ENCODE data around the gene TMX2.
"Not testable (repeated sequence)": the region's sequence is repeated elsewhere in the genome, so short reads cannot be mapped to it uniquely, and the experiment has no call there.

The TMX2 gene

GRCh38 chr11:57716726-57717125 lies 4.3 kb downstream of the TMX2 start:
- not testable (repeated sequence) for DNase-seq

GRCh38 chr11:57727185-57727584 lies 14.8 kb downstream of the TMX2 start:
- no peak for DNase-seq

GRCh38 chr11:57728829-57729228 lies 16.4 kb downstream of the TMX2 start:
- no peak for DNase-seq

DNA sequence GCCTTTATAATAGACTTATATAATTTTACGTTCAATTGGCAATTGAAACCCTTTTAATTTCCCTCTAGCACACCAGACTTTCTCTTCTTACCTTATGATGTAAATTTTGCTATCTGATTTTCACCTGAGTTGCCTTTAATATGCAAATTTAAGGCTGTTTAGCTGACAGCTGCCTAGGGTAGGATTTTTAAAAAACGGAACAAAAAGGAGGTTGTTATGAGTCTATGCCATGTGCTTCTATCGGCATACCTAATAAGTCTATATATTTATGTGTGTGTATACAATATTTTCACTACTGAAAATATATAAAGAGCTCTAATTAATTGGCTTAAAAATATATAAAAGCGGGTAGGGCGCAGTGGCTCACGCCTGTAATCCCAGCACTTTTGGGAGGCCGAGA lies 17.1 kb downstream of the TMX2 start:
- no peak for DNase-seq

DNA sequence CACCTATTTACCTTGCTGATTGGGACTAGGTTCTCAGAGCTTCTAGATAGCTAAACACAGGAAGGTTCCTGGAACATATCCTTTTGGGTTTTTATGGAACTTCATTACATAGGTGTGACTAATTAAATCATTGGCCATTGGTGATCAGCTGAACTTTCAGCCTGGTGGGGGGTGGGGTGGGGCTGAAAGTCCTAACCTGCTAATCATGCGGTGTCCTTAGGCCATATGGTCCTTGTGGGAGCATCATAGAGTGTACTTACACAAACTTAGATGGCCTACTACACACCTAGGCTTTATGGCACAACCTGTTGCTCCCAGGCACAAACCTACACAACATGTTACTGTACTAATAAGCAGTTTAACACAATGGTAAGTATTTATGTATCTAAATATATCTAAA lies 20.3 kb downstream of the TMX2 start:
- DNase-seq, result no peak

DNA sequence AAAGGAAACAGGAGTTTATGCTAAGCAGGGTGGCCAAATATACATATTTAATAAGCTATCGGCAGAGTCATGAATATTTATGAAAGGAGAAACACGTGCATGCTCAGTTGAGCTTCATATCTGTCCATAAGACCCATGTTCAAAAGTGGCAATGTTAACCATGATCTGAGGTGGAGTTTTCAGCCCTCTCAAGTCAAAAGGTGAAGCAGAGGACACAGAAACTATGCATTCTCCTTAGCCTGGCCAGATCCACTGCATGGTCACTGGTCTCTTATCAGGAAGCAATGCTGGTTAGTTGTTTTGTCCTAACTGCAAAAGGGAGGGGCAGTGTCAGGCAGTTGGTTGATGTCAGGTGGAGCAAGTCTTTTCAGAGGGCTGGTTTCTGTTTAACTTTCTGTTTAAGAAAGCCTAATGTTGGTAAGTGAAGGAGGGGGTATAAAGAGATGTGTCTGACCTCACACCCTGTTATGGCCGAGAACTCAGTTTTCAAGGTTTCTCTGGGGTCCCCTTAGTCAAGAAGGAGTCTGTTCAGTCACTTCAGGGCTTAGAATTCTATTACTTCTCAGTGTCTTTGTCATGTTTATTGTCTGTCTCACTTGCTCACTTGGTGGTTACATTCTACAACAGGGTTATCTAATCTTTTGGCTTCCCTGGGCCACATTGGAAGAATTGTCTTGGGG lies 23.4 kb downstream of the TMX2 start:
- no peak for DNase-seq

GRCh38 chr11:57741132-57742086 lies 29.0 kb downstream of the TMX2 start, which contains the start of gene SELENOH:
SELENOH (plus strand) TSS chr11:57741491; CDS start chr11:57741596, 105 bp downstream.
- peak; percentile 97 for DNase-seq

GRCh38 chr11:57742087-57742452 lies 29.7 kb downstream of the TMX2 start:
- no peak for DNase-seq

DNA sequence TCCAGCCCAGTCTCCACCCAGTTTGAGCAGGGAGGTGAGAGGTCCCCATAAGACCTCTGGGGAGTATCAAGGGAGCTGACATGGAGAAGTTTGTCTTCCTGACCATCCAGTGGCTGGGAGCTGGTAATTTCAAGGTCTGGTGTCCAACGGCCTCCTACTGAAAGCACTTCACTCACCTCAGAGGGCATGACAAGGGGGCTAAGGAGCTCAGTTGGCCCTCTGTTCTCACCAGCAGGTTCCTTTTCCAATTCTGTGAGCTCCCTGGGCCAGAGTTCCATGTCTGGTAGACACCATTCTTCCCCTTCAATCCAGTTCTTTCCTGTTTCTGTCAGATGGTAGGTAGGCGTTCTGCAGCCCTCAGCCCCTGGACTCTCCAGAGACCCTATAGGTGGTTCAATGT lies 32.0 kb downstream of the TMX2 start:
- DNase-seq, result no peak

GRCh38 chr11:57745206-57745605 lies 32.8 kb downstream of the TMX2 start:
- no peak for DNase-seq

DNA sequence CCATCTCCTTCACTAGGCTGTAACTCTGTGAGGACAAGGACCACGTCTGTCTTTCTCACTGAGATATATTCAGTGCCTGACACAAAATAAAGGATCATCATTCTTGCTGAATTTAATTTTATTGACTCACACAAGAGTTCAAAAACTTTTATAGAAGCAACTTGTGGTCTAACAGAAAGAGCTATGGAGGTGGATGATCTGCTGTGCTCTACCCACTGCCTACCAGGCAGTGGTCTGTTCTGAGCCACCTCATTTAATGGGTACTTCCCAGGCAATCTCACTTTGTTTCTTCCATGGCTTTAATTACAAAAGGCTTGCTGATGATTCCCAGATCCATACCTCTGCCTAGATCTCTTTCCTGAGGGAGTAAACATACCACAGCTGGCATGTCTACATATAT lies 34.5 kb downstream of the TMX2 start:
- DNase-seq, result no peak

DNA sequence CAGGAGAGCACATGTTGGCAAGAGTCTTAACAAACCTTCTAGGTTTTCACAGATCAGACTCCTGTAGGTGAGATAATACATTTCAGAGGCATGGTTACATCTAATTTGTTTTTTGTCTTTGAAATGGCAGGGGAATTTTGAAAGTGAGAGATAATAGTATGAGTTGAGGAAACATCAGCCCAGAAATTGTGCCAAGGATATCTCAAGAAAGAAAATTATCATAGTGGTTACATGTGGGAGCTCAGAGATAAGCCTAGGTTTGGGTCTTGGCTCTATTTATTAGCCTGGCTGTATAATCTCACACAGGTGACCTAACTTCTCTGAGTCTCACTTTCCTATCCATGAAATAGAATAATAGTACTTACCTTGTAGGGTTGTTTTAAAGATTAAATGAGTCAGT lies 38.8 kb downstream of the TMX2 start:
- DNase-seq, result no peak

GRCh38 chr11:57751676-57752253 lies 39.4 kb downstream of the TMX2 start, which contains the start of gene BTBD18:
BTBD18 (minus strand) TSS chr11:57751819; CDS start chr11:57751188, 631 bp downstream.
- DNase-seq, result no peak

DNA sequence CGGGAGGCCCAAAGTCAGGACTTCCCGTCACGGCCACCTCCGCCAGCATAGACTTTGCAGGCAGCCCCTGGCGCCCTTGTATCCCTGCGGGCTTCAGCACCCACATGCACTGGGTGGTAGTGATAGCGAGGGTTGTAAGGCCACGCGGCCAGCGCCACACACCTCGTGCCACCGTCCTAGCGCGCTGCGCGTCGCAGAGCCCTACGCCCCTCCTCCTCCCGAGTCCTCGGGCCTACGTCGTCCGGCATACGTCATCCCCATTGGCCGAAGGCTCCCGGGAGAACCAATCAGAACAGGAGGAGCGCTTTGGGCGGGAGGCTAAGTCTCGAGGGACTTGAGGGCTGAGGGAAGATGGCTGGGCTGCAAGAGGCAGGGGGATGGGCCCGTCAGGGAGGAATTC lies 40.6 kb downstream of the TMX2 start:
- DNase-seq, result no peak

DNA sequence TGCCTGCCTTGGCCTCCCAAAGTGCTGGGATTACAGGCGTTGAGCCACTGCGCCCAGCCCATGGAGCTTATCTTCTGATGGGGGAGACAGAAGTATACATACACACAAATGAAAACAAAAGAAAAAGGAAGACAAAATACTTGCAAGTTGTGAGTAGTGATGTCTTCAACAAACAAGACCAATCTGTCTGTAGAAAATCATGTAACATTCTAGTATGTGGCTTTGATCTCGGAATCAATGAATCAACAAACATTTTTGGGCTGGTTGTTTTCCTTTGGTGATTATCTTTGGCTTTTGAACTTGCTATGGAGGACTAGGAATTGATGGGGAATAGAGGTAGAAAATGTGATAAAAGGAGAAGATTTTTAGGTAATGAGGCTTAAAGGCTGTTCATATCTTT lies 45.8 kb downstream of the TMX2 start:
- DNase-seq, result no peak

- DNase-seq, result no peak
Observed at GRCh38 chr11:57761301-57762234, 49.2 kb downstream of the TMX2 start, which contains the start of gene CTNND1. CTNND1 (plus strand) TSS chr11:57761802; CDS start chr11:57791479, 29,677 bp downstream.

DNA sequence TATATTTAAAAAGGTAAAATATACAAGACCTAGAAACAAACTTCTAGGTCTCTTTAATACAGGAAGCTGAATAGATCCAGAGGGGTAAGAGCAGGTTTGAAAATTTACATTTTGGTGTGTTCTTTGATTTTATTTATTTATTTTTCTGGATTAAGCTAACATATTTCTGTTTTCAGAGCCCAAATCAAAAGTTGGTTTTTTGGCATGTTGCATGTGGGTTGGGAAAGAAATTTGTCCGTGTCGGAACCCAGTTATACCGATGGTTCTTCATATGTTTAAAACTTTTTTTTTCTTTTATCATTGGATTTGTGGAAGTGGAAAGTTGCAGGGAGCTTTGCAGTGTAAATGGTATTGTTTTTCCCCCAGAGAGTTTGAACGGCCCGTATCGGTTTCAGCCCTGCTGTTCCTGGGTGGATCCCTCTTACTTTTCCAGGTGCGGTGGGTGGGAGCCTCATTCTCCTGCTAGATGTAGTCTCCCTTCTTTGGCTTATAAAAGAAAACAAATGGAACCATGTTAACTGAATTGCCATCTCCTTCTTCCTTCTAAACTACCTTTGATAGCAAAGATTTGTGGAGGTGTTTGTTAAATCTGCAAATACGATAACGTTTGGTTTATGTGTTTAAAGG lies 50.0 kb downstream of the TMX2 start:
- no peak for DNase-seq

GRCh38 chr11:57763568-57763967 lies 51.2 kb downstream of the TMX2 start:
- DNase-seq, result no peak

DNA sequence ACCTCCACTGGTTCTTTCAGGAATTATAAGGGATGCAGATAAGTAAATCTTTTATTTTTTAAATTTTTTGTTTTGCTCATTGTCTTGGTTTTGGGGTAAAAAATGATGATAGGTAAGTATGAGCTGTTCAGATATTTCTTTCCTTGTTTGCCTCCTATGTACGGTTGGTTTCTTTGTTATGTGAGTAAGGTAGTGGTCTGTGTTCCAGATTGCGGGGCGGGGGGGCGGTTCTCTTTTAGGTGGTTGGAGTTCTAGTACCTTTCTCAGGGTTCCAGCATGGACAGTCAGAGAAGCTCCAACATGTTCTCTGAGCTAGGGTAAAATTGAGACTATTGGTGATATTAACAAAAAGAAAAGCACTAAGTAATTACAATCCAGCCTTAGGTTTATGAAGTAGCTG lies 51.6 kb downstream of the TMX2 start:
- no peak for DNase-seq

- DNase-seq, result no peak
Observed at GRCh38 chr11:57764566-57764965, 52.2 kb downstream of the TMX2 start.

DNA sequence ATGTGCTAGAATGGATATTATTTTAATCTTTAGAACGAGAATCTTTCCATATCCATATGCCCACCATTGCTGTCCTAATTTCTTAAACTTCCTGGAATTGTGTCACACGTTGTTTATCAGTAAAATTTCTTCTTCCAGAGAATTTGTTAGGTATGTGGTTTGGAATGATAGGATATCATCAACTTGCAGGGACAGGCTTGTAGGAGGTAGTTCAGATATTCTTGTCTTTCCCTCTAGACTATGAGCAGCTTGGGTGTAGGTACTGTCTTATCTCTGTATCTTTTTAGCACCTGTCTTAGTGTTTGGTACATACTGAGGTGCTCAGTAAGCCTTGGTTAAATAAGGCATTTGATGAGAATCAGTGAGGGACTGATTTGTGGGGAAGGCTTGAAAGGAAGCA lies 52.6 kb downstream of the TMX2 start:
- no peak for DNase-seq

DNA sequence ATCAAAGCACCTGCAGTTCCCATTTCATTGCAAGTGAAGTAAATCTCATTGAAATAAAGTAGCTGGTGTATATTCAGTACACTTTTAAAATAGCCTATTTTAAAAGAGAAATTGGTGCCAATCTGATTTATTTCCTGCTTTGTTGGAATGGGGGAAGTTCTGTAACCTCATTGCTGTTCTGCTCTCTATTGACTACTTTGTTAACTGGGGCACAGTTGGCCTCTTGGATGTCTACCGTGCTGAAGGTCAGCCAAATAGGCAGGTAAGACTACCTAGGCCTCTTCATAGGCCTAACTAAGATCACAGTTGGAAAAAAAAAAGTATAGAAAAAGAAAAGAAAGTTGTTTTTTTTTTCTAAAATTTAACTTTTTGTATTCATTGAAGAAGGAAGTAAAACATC lies 58.4 kb downstream of the TMX2 start:
- no peak for DNase-seq

All from DMS79 (cell line).